PFSK-1 (cell line): ENCODE measurements around the gene BIVM.

Experiments used
- POLR2AphosphoS5 ChIP-seq: IDR thresholded peaks from 2 replicates; pipeline ENCODE4 v1.6.1; 2012; ENCODE audit warnings: low read depth, mild to moderate bottlenecking, control low read depth, low read length, moderate library complexity
- SIN3A ChIP-seq: IDR thresholded peaks from 2 replicates; pipeline ENCODE4 v1.6.1; 2012; ENCODE audit warnings: mild to moderate bottlenecking, low read length, moderate library complexity, borderline replicate concordance; ENCODE audit not compliant: insufficient read depth
- TAF1 ChIP-seq: IDR thresholded peaks from 2 replicates; pipeline ENCODE4 v1.6.1; 2012; ENCODE audit warnings: low read length, control low read depth, borderline replicate concordance; ENCODE audit not compliant: insufficient read depth
- TF ChIP-seq, protein P1 (sequence below), 2 experiments: IDR thresholded peaks; 2 replicates each; pipeline versions ENCODE4 v1.6.1 to v1.8.0; 2011 to 2012; ENCODE audit warnings: low read depth in 2 of 2, low read length in 2 of 2, control low read depth in 1 of 2, inconsistent platforms in 1 of 2, mild to moderate bottlenecking in 1 of 2, moderate library complexity in 1 of 2; ENCODE audit not compliant: insufficient read depth in 1 of 2

DNA sequence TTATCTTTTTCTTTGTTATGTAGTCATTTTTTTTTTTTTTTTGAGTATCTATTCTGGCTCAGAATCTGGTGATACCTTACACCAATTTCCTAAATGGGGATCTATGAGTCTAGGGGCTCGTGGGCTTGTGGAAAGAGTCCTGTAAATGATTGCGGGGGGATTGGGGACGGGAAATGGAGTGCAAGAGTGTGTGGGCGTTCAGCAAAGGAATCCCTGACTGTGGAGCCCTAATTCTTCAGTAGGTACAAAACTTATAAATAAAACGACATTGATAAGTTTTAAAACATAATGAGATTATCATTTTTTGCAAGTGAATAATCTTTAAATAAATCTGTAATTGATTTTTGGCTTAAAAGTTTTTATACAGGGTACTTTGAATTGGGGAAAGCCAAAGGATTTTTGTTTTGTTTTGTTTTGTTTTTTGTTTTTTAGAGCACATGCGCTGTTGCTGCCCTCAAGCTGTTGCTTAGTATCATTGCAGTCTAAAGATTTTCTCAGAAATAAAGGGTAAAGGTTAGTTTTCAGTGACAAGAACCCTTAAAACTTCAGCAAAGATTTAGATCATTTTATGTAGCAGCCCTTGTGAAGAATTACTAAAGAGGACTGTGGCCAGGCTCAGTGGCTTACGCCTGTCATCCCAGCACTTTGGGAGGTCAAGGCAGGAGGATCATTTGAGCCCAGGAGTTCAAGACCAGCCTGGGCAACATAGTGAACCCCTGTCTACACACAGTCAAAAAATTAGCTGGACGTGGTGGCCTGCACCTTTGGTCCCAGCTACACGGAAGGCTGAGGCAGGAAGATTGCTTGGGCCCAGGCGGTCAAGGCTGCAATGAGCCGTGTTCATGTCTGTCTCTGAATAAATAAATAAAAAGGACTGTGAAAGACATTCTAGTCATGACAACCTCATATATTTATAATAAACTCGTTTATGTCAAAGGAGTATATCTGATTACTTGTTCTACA lies 48.6 kb downstream of the BIVM start:
- TF ChIP-seq, protein P1, sequence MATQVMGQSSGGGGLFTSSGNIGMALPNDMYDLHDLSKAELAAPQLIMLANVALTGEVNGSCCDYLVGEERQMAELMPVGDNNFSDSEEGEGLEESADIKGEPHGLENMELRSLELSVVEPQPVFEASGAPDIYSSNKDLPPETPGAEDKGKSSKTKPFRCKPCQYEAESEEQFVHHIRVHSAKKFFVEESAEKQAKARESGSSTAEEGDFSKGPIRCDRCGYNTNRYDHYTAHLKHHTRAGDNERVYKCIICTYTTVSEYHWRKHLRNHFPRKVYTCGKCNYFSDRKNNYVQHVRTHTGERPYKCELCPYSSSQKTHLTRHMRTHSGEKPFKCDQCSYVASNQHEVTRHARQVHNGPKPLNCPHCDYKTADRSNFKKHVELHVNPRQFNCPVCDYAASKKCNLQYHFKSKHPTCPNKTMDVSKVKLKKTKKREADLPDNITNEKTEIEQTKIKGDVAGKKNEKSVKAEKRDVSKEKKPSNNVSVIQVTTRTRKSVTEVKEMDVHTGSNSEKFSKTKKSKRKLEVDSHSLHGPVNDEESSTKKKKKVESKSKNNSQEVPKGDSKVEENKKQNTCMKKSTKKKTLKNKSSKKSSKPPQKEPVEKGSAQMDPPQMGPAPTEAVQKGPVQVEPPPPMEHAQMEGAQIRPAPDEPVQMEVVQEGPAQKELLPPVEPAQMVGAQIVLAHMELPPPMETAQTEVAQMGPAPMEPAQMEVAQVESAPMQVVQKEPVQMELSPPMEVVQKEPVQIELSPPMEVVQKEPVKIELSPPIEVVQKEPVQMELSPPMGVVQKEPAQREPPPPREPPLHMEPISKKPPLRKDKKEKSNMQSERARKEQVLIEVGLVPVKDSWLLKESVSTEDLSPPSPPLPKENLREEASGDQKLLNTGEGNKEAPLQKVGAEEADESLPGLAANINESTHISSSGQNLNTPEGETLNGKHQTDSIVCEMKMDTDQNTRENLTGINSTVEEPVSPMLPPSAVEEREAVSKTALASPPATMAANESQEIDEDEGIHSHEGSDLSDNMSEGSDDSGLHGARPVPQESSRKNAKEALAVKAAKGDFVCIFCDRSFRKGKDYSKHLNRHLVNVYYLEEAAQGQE (IDR thresholded peaks at IDR 0.05; ENCODE audit: insufficient read depth in 1 of 2, low read depth in 2 of 2, low read length in 2 of 2), result no peak
- TF ChIP-seq POLR2AphosphoS5 (no peak), TAF1 (no peak), SIN3A (no peak)
